Neutrophil (primary cell): ENCODE data around the gene GAS1.

ENCODE experiments used
- H3K27ac ChIP-seq: fragments of 200-600 bp; sonication (generic); 2 replicates; pipeline ENCODE4 v1.5.1; 2016; ENCODE audit warnings: mild to moderate bottlenecking, moderate library complexity
- H3K27me3 ChIP-seq: fragments of 200-600 bp; sonication (generic); 2 replicates; pipeline ENCODE4 v1.6.0; 2016; ENCODE audit warnings: mild to moderate bottlenecking
- H3K36me3 ChIP-seq: fragments of 200-600 bp; sonication (generic); 2 replicates; pipeline ENCODE4 v1.5.1; 2017
- H3K4me1 ChIP-seq, 2 experiments: fragments of 200-600 bp in 1 of 2; sonication (generic) in 1 of 2; 1 replicate in 1 of 2; 2 replicates in 1 of 2; pipeline versions ENCODE4 v1.5.1 to v1.6.1; 2013 to 2016; ENCODE audit warnings: low read depth in 1 of 2, low read length in 1 of 2, mild to moderate bottlenecking in 1 of 2, moderate library complexity in 1 of 2; ENCODE audit not compliant: control insufficient read depth in 1 of 2, insufficient read depth in 1 of 2
- H3K4me3 ChIP-seq, 2 experiments: fragments of 200-600 bp in 1 of 2; sonication (generic) in 1 of 2; 1 replicate in 1 of 2; 2 replicates in 1 of 2; pipeline ENCODE4 v1.5.1; 2013 to 2016; ENCODE audit warnings: low read depth in 1 of 2, low read length in 1 of 2, mild to moderate bottlenecking in 1 of 2, moderate library complexity in 1 of 2
- H3K9me3 ChIP-seq: fragments of 200-600 bp; sonication (generic); 2 replicates; pipeline ENCODE4 v1.5.1; 2016
- TF ChIP-seq, protein P1 (sequence below): fragments of 200-600 bp; sonication (generic); IDR thresholded peaks from 2 replicates; pipeline ENCODE4 v1.5.1; 2016; ENCODE audit warnings: antibody characterized with exemption

Gene GAS1

GRCh38 chr9:86965636-86966395, 18.5 kb upstream of the GAS1 start:
- H3K36me3 ChIP-seq: no peaks in the 10 kb centered on the region
- no peaks in the 10 kb centered on the region for H3K9me3 ChIP-seq
- no peak overlapping the region for H3K4me3 ChIP-seq
- TF ChIP-seq, protein P1, sequence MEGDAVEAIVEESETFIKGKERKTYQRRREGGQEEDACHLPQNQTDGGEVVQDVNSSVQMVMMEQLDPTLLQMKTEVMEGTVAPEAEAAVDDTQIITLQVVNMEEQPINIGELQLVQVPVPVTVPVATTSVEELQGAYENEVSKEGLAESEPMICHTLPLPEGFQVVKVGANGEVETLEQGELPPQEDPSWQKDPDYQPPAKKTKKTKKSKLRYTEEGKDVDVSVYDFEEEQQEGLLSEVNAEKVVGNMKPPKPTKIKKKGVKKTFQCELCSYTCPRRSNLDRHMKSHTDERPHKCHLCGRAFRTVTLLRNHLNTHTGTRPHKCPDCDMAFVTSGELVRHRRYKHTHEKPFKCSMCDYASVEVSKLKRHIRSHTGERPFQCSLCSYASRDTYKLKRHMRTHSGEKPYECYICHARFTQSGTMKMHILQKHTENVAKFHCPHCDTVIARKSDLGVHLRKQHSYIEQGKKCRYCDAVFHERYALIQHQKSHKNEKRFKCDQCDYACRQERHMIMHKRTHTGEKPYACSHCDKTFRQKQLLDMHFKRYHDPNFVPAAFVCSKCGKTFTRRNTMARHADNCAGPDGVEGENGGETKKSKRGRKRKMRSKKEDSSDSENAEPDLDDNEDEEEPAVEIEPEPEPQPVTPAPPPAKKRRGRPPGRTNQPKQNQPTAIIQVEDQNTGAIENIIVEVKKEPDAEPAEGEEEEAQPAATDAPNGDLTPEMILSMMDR: no peak
- peaks cover 0 to 3% of the 10 kb centered on the region in 2 experiments for H3K4me1 ChIP-seq
- no peaks in the 10 kb centered on the region for H3K27me3 ChIP-seq
- no peak overlapping the region for H3K27ac ChIP-seq

GRCh38 chr9:86962692-86963091, 15.4 kb upstream of the GAS1 start:
- TF ChIP-seq, protein P1: no peak

DNA sequence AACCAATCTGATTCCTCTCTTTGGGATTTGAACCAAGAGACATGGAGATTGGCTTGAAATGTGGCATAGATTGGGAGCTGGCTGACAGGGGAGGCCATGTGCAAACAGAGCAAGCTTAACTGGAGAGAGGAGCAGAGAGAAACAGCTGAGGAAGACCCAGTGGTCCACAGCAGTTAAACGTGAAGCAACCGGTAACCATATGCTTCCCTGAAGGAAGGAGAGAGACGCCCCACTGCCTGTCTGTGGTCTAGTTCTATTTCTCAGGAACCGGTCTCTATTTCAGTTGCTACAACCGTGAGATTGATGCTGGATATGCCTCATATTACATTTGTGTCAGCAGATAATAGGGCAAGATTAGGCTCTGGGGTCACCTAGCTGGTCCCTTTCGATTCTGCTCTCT, 13.6 kb upstream of the GAS1 start:
- H3K4me3 ChIP-seq: no peak overlapping the region
- H3K27ac ChIP-seq: no peak overlapping the region
- no peaks in the 10 kb centered on the region for H3K9me3 ChIP-seq
- peaks cover 0 to 3% of the 10 kb centered on the region in 2 experiments for H3K4me1 ChIP-seq
- no peaks in the 10 kb centered on the region for H3K36me3 ChIP-seq
- TF ChIP-seq, protein P1: no peak
- H3K27me3 ChIP-seq: no peaks in the 10 kb centered on the region

More at GRCh38 chr9:86962692-86963091, 15.4 kb upstream of the GAS1 start:
- Histone ChIP-seq H3K27ac (no peak overlapping the region), H3K36me3 (no peaks in the 10 kb centered on the region), H3K27me3 (no peaks in the 10 kb centered on the region), H3K9me3 (no peaks in the 10 kb centered on the region), H3K4me1 (peaks cover 0 to 3% of the 10 kb centered on the region in 2 experiments), H3K4me3 (peak overlapping the region in 1 of 2 experiments; percentile 13)

DNA sequence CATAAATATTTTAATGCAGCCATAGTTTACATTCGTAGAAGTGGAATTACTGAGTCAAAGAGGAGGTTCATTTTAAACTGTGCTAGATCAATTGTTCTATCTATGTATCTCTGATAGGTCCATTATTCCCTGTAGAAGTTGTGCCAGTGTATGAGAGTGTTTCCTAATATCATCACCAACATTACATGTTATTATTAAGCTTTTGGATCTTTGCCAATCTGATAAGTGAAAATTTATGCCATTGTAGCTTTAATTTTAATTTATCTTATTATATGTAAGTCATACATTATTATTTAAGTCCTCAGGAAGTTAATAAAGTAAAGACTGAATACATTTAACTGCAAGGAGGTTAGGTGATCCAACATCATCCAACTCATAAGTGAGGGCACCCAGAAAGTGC, 10.9 kb upstream of the GAS1 start:
- Histone ChIP-seq H3K4me3 (no peak overlapping the region), H3K4me1 (peaks cover 0 to 3% of the 10 kb centered on the region in 2 experiments), H3K9me3 (no peaks in the 10 kb centered on the region), H3K27ac (no peak overlapping the region), H3K27me3 (no peaks in the 10 kb centered on the region), H3K36me3 (no peaks in the 10 kb centered on the region)
- TF ChIP-seq, protein P1: no peak

DNA sequence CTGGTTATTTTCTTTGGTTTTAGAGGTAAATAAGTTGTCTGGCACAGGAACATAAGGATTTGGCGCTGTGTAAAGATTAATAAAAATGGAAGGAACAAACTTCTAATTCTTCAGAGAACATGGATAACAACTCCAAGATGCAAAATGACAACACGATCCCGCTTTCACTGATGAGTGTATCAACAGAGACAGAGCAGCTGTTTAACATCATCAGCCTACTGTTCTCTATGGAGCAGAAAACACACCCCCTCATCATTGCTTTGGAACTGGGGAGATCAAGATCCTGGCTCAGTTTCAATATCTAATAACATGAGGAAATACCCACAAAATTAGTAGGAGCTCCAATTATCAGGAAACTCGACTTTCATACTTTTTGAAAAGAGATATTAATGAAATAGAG, 8.3 kb upstream of the GAS1 start:
- Histone ChIP-seq H3K27me3 (peaks cover 7% of the 10 kb centered on the region), H3K36me3 (no peaks in the 10 kb centered on the region), H3K4me1 (no peaks in the 10 kb centered on the region), H3K9me3 (no peaks in the 10 kb centered on the region), H3K27ac (no peak overlapping the region), H3K4me3 (no peak overlapping the region)
- TF ChIP-seq, protein P1: no peak
